Stimulated activated CD8-positive, alpha-beta memory T cell treated with anti-CD3 and anti-CD28 coated beads, Interleukin-4, amount 100 ng/mL, for 48 hours (primary cell): Measurements from ENCODE around the gene TP53I11.

Experiments used
- DNase-seq: peaks from one replicate; pipeline ENCODE4 v3.0.0-alpha.2; 2020

The TP53I11 gene

GRCh38 chr11:44955015-44955738 lies 4.5 kb upstream of the TP53I11 start:
- no peak for DNase-seq

DNA sequence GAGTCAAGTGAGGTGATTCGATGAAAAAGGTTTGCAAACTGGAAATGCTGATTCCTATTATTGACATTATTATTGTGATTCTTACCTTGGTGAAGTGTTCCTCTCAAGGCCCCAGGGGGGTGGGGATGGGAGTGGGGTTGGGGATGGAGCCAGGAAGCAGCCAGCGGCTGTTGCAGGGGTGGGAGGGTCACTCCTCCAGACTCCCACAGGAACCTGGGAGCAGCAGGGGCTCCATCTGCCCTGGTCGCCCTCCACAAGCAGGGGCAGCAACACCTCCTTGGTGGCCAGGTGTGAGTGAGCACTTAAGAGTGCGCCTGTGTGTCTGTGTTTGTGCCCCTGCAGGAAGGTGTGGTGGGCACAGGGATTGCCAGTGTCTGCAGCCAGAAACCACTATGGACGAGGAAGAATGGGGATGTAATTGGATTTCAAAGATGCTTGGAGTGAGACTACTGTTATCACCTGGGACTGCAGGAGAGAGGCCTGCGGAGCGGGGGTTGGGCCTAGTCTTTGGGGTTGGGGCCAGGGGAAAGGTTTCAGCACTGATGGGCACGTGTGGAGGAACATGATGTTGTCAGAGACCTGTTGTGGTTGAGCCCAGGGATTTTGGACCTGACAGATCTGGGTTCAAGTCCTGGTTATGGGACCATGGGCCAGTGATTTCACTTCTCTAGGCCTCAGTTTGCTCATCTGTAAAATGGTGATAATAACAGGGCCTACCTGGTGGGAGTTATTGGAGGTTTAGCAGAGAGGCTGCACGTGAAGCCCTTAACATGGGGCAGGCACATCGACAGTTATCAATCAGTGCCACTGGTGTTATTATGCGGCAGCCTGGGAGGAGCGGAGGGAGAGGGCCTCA lies 3.6 kb upstream of the TP53I11 start:
- no peak for DNase-seq

DNA sequence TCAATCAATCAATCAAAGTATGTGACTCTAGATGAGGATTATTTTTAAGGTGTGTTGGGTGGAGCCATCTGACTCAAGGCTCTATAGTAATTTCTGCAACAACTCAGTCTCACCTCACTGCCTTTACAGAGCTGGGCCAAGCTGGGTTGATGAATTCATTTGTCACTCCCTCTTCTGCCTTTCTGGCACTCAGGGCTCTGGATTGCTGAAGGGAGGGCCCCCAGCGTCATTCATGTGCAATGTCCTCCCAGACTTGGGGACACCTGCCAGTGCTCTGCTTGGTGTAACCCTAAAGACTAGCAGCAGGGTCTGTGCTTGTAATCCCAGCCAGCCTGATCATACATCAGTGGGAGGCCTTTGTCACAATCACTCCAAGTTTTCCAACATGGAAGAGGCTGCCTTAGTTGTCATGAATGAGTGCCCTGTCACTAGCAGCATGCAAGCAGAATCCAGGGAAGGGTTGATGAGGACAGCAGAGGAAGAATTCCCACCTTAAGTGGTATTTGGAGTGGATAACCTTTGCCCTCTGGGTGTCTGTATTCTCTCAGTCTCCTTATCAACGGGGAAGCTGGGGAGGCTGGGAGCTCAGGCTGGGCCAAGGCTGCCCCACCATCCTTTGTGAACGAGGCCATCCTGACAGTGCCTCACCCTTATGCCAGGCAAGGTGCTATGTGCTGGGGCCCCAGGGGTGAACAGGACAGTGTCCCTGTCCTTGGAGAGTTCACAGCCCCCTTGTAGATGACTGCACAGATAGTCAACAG lies 2.0 kb upstream of the TP53I11 start:
- DNase-seq: no peak

DNA sequence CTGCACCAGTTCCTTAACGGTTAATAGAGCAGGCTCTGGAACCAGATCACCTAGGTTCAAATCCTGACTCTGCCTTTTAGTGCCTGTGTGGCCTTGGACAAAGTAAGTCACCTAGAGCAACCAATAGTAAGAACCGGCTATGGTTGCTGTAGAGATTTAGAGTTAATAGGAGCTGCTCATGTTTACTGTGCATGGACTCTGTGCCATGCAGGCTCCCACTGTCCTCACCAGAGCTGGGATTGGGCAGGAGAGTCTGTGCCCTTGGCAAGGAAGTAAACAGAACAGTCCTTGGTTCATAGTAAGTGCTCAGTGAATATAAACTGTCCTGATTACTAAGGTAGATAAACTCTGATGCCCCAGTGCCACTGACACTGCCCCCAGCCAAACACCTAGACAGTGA lies 1.4 kb upstream of the TP53I11 start:
- DNase-seq: no peak

- peak; percentile 59 for DNase-seq
These were observed 555 bp downstream of the TP53I11 start for GRCh38 chr11:44950031-44950624.

- DNase-seq: peak; percentile 58
These were observed 1.3 kb downstream of the TP53I11 start for GRCh38 chr11:44949160-44950030.

- DNase-seq: no peak
These were observed 2.5 kb downstream of the TP53I11 start for GRCh38 chr11:44948155-44948554.

- no peak for DNase-seq
These were observed 3.6 kb downstream of the TP53I11 start for GRCh38 chr11:44947114-44947513.

DNA sequence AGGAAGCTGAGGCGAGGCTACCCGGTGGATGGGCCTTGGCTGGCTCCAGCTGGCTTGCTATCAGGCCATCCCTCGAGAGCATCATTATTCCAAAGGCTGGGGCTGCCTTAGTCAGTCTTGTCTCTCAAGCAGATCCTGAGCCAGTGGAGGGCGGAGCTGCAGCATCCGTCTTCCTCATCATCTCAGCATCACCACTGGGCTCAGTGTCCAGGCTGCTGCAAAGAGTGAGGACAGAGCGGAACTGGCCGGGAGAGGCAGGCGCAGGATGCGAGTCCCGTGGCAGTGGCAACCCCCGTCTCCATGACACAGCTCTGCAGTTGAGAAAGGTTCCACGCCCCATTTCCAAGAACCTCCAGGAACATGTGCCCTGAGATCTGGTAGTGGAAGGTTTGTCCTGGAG lies 4.4 kb downstream of the TP53I11 start:
- DNase-seq: no peak

DNA sequence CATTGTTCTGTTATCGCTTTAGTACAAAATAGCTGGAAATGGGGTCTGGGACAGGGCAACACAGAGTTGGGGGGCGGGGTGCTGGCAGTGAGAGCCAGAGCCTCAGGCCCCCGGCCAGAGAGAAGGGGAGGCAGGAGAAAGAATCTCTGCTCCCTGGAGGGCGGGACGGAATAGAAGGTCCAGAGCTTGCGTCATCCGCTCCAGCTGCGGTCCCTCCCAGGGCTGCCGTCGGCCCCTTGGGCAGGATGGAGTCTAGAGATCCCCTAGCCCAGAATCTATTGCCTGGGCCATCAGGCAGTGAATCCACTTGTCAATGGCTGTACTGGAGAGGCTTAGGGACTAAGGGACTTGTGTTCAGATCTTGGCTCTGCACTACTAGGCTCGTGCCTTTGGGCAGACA lies 5.0 kb downstream of the TP53I11 start:
- DNase-seq: no peak

- no peak for DNase-seq
These were observed 5.8 kb downstream of the TP53I11 start for GRCh38 chr11:44944853-44945235.

DNA sequence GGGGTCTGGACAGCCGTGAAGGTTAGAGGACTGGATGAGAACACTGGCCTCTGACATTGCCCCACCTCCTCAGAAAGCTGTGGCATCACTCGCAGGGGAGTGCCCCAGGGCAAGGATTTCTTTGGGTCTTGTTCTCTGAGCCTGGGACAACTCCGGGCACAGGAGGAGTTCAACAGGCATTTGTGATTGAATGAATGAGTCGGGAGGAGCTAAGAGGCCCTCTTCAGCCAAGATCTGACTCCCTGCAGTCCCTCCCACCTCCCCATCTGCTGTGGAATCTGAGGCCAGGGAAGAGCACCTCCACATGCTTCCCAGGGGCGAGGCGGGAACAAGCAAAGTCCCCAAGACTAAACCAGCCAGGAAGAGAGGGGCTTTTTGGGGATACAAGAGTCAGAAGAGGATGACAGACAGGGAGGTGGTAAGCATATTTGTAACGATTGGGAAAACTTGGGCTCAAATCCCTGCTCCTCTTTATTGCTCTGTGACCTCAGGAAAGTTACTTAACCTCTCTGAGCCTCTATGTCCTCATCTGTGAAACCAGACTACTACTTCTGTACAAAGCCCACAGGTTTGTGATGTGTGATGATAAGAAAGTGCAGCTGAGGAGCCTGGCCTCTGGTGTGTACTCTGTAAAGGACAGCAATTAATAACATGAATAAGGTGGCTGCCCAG lies 6.4 kb downstream of the TP53I11 start:
- no peak for DNase-seq

DNA sequence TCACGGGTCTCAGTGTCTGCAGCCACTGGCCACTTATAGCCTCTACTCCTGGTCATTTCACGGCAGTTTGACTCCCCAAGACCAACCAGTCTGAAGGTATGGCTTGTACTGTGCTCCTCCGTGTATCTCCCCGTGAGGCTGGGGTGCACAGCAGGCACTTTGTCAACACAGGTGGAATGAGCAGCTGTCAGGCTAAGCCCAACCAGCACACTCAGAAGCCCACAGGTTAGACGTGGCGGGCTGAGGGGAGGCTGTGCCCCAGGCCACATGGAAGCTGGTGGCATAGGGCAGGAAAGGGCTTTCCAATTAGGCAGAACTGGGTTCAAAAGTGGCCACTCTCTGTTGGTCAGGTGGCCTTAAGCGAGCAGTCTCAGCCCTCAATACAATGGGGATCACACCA lies 7.0 kb downstream of the TP53I11 start:
- no peak for DNase-seq

DNA sequence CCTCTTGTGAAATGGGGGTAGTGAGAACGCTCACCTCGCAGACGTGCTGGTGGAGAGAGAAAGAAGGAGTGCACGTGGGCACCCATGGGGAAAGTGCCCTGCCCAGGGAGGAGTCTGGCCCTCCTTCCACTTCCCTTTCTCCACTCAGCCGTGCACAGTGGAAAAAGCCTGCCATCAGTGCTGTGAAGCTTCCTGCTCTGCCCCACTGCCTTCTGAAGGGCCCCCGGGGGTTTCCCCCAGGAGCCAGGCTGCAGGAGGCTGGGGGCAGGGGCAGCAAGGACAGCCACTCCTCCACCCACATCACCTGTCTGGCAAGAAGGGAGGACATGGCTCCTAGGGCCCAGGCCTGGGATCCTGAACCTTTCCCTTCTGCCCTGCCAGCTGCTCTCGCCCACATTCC lies 7.6 kb downstream of the TP53I11 start:
- DNase-seq: peak; percentile 41

GRCh38 chr11:44942029-44942955 lies 8.4 kb downstream of the TP53I11 start:
- no peak for DNase-seq

GRCh38 chr11:44941259-44942021 lies 9.2 kb downstream of the TP53I11 start:
- no peak for DNase-seq

DNA sequence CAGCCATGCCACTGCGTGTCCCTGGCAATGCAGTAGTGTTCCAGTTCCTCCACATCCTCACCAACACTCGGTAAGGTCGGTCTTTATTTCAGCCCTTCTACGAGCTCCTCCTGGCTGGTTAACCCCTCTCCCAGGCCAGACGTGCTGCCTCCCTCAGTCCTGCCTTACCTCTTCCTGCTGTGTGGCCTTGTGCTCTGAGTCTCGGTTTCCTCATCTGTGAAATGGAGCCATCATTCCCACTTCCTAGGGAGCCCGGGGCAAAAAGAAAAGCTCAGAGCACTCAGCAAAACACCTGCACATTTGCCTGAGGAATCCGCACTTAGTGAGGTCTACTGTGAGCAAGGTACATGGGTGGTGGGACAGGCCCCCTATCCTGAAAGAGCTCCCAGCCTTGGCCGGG lies 9.8 kb downstream of the TP53I11 start:
- DNase-seq: no peak

GRCh38 chr11:44940404-44940803 lies 10.3 kb downstream of the TP53I11 start:
- DNase-seq: no peak

- no peak for DNase-seq
These were observed 10.8 kb downstream of the TP53I11 start for GRCh38 chr11:44939673-44940395.
